HPDE6-E6E7 (cell line): ENCODE measurements around the gene ZBTB2.
A peak's percentile ranks its signal among the peaks of the same experiment; 100 is the strongest.

ENCODE experiments used
- DNase-seq: peaks from one replicate; pipeline ENCODE4 v3.0.0; 2011; ENCODE audit warnings: missing footprints; ENCODE audit errors: extremely low spot score

The ZBTB2 gene

DNA sequence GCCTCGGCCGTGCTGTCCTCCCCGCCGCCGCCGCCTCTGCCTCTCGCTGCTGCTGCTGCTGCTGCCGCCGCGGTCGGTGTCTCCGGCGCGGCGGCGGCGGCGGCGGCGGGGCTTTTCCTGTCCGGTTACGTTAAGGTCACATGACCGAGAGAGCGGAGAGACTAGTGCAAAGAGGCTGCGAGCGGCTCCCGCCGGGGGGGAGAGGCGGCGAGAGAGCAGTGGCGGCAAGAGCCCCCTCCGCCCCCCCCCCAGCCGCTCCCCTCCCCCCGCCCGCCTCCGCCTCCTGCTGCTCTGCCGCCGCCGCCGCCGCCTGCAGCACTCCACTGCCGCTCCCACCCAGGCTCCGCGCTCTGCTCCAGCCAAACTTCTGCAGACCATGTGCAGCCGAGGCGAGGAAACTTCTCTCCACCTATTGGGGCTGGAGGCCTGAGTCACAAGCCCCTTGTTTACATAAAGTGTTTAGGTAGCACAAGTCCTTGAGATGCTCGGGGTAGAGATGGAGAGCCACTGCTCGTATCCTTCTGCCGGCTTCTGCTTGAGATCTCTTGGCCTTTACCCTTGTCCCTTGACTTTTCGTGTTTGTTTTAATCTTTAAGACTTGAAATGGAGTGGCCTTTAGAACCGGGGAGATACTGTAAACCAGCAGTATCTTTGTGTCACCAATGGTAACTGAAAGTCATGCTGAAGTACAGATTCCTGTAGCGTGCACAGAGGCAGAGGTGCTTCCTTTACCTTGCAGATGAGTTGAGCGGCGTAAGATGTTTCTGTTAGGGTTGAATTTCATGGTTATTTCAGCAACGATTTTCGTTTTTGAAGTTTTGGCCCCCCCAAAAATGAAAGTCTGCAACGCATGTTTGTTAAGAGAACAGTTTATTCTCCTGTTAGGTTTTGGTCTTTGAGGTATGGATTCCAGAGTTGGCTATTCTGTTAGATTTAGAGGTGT, at the start of gene ZBTB2:
TSS of gene ZBTB2 (minus strand) at position 89 of the 943 bp plus-strand sequence. CDS start 17,922 bp downstream, outside the sequence.
- peak; percentile 32 for DNase-seq

- DNase-seq = no peak
Observed at GRCh38 chr6:151440930-151441329, 49.6 kb upstream of the ZBTB2 start.

- no peak for DNase-seq
Observed at GRCh38 chr6:151440498-151440897, 49.1 kb upstream of the ZBTB2 start.

DNA sequence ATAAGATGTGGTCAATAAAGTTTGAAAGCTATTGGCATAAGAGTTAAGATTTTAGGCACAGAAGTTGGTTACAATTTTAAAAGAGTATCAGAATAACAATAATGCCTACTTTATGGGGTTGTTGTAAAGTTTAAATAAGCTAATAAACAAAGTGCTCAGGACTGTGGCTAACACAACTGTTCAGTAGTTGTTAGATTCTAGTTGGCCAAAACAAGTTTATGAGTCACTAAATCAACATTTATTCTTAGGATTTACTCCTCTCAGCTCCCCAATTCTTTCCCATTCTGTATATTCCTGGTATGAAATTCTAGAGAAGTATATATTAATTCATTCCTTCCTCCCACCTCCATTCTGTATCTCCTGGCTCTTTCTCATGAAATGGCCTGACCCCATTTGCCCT, 46.0 kb upstream of the ZBTB2 start:
- DNase-seq = no peak

- DNase-seq = no peak
Observed at GRCh38 chr6:151436802-151437201, 45.4 kb upstream of the ZBTB2 start.

DNA sequence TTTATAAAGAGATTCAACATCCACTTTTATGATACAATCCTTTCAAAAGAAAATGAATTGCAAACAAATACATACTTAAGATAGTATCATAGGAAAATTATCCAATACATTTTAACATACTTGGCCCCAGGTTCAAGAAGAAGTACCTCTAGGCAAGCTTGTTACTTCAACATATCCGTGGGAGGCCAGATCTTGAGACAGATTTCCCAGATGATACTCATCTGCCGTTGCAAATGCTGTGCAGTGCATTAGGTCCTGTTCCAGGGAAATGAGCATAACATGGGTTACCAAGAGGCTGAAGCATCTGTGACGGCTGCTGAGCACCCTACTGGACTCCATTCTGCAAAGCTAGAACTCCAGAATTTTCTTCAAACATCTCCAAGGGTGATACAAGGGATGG, 44.9 kb upstream of the ZBTB2 start:
- no peak for DNase-seq

DNA sequence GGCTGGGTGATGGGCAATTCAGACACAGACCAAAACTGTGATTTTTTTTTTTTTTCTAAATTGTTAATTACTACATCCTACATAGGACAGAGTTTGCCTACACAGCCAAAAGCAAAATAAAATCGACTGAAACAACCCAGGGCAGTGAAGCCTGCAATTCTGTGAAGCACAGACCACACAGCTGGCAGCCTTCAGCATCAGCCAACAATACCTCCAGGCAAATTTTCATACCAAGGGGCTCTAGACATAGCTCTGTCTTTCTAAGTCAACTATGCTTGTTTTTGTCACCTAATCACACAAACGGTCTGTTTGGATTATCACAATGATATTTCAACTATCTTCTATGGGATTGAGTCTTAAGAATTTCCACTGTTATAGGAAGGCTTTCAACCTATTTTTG, 43.0 kb upstream of the ZBTB2 start:
- no peak for DNase-seq

- DNase-seq = no peak
Observed at GRCh38 chr6:151432651-151433050, 41.3 kb upstream of the ZBTB2 start.

GRCh38 chr6:151431337-151431736, 40.0 kb upstream of the ZBTB2 start:
- DNase-seq = no peak

DNA sequence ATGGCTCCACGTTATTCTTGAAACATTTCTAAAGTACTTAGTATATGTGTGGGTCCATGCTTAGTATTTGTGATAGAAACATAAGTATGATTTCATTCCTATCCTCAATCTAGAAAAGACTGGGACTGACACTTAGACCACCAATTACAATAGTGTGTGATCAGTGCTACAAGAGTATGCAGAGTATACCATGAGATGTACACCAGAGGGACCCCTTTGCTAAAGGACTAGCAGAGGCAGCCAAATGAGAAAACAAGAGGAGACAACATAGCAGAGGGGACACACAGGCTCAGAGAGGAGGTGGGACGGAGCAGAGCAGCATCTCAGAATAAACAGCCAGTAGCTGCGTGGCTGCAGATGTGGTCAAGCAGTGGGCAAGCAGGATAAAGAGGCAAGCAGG, 39.5 kb upstream of the ZBTB2 start:
- no peak for DNase-seq

DNA sequence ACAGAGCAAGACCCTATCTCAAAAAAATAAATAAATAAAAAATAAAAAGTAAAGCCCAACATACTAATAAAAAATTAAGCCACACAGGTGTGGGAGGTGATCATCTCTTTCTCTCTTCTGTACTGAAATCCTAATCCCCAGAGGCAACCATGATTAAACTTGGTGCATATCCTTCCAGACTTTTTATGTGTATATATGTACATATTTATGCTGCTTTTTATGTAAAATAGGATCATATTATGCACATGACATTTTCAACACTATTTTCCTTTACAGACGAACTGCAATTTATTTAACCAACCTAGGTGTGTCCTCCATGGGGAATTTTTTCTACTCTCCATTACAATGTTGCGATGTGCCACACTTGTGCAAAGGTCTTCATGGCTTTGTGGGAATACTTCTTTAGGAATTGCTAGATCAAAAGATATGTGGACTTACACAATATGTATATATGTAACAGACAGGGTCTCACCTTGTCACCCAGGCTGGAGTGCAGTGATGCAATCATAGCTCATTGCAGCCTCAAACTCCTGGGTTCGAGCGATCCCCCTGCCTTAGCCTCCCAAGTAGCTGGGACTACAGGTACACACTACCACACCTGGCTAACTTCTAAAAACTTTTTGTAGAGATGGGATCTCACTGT, 36.9 kb upstream of the ZBTB2 start:
- no peak for DNase-seq

DNA sequence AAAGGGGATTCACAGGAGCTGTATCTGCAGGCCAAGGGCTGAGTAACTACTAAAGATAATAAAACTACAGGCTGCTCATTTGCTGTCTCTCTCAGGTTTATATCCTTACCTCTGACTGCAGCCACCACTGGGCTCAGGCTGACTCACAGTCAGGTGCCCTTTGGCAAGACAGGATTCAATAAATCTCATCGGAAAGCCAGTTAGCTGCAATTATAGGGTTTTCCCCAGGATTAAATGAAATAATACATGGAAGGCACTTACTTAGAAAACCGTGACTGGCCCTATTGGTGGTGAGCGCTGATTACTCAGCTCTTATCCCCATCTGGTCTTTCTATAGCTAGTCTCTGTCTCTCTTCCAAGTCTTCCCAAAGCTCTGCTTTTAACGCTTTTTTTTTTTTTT, 34.2 kb upstream of the ZBTB2 start:
- no peak for DNase-seq

DNA sequence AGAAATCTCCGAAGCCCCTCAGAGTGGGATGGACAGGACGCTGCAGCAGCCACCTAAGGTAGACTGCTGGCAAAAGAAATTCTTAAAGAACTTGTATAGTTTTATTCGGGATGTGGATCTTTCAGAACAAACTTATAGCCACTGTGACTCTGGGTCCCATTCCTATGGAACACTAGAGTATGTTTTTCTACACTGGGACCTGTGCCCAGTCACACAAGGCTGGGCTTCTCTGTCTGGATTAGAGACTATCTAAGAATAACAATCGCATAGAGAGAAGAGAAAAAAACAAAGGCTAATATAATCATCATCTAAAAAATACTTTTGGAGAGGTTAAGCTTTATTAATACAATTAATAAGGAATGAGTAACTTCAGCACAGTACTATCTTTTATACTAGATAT, 31.6 kb upstream of the ZBTB2 start:
- no peak for DNase-seq

- DNase-seq = no peak
Observed at GRCh38 chr6:151417477-151417876, 26.1 kb upstream of the ZBTB2 start.

DNA sequence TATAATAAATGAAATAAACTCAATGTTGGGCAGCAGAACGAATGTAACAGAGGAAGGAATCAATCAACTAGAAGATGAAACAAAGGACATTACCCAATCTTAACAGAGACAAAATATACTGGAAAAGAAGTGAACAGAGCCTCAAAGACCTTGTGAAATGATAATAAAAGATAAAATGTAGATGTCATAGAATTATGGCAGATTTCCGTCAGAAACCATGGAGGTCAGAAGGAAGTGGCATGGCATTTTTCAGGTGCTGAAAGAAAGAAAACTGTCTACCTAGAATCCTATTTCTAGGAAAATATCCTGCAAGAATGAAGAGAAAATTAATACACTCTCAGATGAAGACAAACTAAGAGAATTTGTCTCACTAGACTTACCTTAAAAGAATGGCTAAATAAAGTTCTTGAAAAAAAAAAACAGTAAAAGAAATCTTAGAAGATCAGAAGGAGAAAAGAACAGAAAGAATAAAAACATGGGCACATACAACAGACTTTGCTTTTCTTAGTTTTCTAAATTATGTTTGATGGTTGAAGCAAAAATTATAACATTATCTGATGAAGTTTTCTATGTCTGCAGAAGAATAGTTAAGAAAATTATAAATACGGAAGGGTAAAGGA, 23.4 kb upstream of the ZBTB2 start:
- DNase-seq = no peak

DNA sequence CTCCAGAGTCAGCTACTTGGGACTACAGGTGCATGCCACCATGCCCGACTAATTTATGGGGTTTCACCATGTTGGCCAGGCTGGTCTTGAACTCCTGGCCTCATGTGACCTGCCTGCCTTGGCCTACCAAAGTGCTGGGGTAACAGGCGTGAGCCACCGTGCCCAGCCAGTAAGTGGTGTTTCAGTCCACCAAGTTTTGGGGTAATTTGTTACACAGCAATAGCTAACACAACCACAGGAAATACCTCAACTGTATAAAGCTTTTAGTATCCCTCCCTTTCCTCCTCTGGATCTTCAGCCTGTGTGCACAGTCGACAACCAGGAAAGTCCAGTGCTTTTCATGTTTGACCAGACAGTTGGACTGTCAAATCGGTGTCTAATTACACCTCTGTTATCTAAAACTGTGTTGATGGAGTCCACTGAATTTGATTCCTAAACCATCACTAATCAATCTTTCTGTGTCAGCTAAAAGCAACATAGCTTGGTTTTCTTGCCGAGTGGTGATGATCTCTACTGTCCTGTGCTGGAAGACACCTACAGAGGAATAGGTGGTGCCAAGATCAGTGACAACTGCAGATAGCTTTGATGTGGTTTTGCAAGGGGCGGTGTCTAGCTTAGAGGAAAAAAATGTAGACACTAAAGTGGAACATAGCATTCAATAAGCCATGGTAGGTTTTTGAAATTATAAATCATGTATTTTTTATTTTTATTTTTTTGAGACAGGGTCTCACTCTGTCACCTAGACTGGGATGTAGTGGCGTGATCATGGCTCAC, 22.2 kb upstream of the ZBTB2 start:
- no peak for DNase-seq

DNA sequence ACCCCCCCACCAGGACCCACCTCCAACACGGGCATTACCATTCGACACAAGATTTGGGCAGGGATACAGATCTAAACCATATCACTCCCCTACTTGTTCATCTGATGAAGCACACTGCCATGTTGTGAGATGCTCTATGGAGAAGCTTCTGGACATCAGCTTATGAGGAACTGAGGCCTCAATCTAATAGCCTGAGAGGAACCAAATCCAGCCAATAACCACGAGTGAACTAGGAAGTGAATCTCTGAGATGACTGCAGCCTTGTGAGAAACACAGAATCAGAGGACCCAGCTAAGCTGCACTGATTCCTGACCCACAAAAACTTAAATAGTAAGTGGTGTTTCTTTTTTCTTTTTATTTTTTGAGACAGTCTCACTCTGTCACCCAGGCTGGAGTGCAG, 21.6 kb upstream of the ZBTB2 start:
- no peak for DNase-seq

DNA sequence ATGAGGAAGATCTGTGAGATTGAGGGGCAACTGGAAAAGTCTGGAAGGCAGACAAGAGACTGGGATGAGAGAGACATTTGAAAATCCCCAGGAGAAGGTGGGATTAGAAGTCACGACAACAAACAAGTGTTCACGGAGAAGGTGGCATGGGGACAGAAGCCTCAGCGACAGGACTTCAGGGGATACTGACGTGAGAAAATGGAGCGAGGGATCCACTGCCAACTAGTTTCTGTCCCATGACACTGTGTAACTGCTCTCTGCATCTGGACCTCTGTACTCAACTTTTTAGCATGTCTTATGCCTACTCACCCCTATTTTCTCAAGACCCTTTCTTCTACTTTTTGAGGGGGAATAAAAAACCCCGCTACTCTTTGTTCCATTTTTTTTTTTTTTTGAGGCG, 18.3 kb upstream of the ZBTB2 start:
- DNase-seq = no peak

- DNase-seq = no peak
Observed at GRCh38 chr6:151409260-151409659, 17.9 kb upstream of the ZBTB2 start.

- no peak for DNase-seq
Observed at GRCh38 chr6:151408858-151409257, 17.5 kb upstream of the ZBTB2 start.

- DNase-seq = no peak
Observed at GRCh38 chr6:151403919-151404308, 12.6 kb upstream of the ZBTB2 start.

- no peak for DNase-seq
Observed at GRCh38 chr6:151402228-151402627, 10.9 kb upstream of the ZBTB2 start.
